Breast epithelium (tissue), 3 donors: Measurements from ENCODE around the gene TRIM56.
"Not testable (repeated sequence)": the region's sequence is repeated elsewhere in the genome, so short reads cannot be mapped to it uniquely, and the experiment has no call there.

Source experiments
- POLR2A ChIP-seq: fragments of 450-650 bp; IDR thresholded peaks from one replicate; pipeline ENCODE4 v1.6.1; 2016; ENCODE audit warnings: antibody characterized with exemption, mild to moderate bottlenecking, moderate library complexity
- TF ChIP-seq, protein P1 (sequence below), 3 donors: fragments of 450-650 bp; IDR thresholded peaks; one replicate each; pipeline ENCODE4 v1.5.1; 2016 to 2017; ENCODE audit warnings: antibody characterized with exemption in 3 of 3, mild to moderate bottlenecking in 3 of 3, moderate library complexity in 3 of 3

DNA sequence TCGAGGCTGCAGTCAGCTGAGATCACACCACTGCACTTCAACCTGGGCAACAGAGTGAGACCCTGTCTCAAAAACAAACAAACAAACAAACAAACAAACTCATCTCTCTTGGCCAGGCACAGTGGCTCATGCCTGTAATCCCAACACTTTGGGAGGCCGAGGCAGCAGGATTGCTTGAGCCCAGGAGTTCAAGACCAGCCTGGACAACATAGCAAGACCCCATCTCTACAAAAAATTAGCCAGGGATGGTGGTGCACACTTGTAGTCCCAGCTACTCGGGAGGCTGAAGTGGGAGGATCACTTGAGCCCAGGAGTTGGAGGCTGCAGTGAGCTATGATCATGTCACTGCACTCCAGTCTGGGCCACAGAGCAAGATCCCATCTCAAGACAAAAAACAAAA is 20.1 kb upstream of the TRIM56 start:
- TF ChIP-seq, protein P1, sequence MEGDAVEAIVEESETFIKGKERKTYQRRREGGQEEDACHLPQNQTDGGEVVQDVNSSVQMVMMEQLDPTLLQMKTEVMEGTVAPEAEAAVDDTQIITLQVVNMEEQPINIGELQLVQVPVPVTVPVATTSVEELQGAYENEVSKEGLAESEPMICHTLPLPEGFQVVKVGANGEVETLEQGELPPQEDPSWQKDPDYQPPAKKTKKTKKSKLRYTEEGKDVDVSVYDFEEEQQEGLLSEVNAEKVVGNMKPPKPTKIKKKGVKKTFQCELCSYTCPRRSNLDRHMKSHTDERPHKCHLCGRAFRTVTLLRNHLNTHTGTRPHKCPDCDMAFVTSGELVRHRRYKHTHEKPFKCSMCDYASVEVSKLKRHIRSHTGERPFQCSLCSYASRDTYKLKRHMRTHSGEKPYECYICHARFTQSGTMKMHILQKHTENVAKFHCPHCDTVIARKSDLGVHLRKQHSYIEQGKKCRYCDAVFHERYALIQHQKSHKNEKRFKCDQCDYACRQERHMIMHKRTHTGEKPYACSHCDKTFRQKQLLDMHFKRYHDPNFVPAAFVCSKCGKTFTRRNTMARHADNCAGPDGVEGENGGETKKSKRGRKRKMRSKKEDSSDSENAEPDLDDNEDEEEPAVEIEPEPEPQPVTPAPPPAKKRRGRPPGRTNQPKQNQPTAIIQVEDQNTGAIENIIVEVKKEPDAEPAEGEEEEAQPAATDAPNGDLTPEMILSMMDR (IDR thresholded peaks at IDR 0.05): not testable (repeated sequence)
- not testable (repeated sequence) for TF ChIP-seq POLR2A
